HG03571 (cell line): ENCODE results near the gene OR1A2.
"Not testable (repeated sequence)": the region's sequence is repeated elsewhere in the genome, so short reads cannot be mapped to it uniquely, and the experiment has no call there.

ENCODE experiments used
- ATAC-seq: cut with Tn5 transposase; IDR thresholded peaks from one replicate; pipeline ENCODE4 v1.9.1; 2021; ENCODE audit not compliant: unreplicated experiment

OR1A2 gene, protein sequence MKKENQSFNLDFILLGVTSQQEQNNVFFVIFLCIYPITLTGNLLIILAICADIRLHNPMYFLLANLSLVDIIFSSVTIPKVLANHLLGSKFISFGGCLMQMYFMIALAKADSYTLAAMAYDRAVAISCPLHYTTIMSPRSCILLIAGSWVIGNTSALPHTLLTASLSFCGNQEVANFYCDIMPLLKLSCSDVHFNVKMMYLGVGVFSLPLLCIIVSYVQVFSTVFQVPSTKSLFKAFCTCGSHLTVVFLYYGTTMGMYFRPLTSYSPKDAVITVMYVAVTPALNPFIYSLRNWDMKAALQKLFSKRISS

DNA sequence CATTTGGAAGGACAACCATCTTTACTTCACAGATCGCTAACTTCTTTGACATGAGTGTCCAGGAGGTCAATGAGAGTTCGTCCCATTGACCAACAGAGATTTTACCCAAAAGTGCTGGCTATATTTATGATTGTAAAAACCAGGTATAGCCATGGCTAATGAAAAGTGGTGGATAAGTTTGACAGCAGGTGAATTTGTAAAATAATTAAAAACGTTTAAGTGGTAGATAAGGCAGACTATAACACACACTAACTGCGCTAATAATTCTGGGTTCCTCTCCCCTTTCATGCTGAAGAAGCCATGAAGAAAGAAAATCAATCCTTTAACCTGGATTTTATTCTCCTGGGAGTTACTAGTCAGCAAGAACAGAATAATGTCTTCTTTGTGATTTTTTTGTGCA lies at the start of gene OR1A2:
Gene OR1A2 (plus strand): TSS at position 301 of the 400 bp plus-strand sequence. CDS start 0 bp downstream, at position 301.
- no peak for ATAC-seq

DNA sequence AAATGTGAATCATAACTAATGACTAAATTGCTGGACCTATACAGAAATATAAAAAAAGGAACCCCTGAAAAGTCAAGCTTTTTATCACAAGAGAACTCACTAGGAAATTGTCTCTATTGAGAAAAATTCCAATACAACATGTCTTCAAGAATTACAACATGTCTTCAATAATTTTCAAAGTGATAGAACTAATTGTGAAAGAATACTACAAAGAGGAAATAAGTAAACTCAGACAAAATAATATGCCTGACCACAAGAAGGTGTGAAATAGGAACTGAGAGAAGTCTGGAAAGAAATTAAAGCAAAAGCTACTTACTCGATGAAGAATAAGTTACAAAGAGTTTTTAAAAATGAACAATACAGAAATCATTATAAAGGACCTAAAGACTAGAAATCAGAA lies 40.1 kb upstream of the OR1A2 start:
- no peak for ATAC-seq

DNA sequence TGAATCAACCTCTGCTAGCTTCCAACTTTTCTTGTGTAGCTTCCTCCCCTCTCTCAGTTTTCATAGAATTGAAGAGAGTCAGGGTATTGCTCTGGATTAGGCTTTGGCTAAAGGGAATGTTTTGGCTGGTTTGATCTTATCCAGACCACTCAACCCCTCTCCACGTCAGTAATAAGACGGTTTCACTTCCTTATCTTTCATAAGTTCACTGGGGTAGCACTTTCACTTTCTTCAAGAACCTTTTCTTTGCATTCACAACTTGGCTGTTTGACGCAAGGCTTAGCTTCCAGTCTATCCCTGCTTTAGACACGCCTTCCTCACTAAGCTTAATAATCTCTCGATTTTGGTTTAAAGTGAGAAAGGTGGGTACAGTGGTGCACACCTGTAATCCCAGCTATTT lies 29.7 kb upstream of the OR1A2 start:
- no peak for ATAC-seq

DNA sequence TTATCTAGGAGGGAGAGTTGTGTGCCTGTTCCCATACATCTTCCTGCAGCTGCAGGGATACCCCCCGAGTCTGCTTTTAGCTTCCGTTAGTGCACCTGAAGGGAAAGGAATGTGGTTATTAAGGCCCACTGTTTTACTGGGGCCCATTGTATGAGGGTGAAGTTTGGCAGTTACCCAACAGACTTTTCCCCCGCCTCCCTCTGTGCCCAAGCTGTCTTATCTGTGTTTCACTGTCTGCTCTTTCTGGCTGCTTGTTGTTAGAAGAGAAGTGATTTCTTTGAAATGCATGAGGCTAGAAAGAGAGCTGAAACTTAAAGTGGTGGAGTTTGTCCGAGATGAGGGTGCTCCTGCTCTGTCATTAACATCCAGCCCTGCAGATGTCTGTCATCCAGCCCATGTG lies 7.4 kb upstream of the OR1A2 start:
- no peak for ATAC-seq

DNA sequence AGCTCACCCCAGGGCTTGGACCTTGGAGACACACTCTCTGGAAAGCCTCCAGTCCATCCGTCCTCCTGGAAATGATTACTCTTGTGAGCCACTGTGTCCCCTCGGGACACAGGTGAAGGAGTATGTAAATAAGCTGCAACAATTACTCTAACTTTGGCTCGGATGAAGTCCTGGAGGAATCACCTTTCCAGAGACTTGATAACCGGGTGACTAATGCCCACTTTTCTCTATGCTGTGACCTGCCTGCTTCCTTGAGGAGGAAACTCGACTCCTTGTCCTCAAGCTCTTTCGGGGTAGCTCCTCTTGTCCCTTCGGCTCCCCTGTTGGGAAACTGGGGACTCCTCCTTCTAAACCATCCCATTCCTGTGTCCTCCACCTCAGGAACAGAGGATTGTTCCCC lies 10.0 kb downstream of the OR1A2 start, which contains the start of gene OR1A1:
Gene OR1A1 (plus strand): TSS at position 301 of the 400 bp plus-strand sequence. CDS start 7,954 bp downstream, outside the sequence.
- no peak for ATAC-seq

DNA sequence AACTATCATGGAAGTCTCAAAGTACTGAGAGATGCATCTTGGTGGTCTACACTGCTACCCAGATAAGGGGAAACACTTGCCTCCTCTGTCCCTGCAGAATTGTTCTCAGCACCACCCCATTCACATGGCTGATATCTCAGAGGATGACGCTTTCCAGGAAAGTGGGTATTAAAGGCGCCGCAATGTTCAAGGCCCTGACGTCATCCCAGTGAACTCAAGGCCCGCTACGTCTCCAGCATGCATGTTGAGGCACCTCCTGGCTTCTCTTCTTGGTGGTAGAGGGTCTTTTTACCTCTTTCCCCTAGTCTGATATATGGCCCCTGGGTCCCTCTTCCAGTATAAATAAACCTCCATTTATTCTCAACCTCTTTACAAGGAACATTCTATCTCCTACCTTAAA lies 11.2 kb downstream of the OR1A2 start:
- ATAC-seq = no peak

DNA sequence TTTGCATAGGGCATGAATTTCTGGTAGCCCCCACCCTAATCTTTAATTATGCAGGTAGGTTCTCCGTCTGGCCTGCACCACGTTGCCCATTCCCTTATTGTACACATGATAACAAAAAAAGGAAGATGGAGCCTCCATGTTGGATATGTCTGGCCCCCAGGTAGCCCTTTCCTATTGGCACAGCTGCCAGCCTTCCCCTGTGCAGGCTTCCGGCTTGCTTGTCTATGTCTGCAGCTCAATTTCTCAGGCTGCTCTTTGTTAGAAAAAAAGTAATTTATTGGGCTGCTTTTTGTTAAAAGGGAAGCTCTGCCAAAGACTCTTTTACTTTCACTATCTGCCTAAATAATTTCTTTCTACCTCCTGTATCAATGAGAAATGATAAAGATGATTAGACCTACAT lies 15.7 kb downstream of the OR1A2 start:
- no peak for ATAC-seq

DNA sequence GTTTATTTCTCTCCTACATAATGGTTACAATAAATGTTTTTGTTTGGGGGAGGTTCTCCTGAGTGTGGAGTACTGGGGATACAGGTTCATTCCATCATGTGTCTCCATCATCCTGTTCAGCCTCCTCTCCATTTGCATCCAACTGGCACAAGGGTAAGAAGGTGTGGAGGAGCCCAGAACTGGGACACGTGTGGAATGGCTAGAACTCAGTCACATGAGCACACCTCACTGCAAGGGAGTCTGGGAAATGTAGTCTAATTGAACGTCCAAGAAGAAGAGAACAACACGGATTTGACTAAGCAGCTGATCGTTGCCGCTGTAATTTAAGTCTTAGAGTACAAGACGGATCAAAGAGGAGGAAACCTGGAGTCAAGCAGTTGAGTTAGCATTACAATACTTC lies 16.3 kb downstream of the OR1A2 start:
- no peak for ATAC-seq

DNA sequence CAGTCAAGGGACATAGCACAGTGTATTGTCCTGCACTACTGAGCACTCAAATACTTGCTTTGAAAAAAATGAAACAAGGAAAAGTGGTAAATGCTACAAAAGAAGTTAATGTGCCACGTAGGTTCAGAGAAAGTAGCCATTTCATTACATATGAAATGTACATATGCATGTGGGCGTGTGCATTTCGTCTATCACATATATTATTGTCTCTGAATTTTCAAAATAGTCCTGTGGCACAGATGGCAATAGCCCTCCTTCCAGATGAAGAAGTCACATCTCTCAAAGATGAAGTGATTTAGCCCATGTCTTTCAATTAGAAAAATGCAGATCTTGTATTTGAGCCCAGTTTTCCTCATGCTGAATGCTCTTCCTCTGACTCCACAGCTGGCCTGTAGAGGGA lies 22.7 kb downstream of the OR1A2 start:
- not testable (repeated sequence) for ATAC-seq

DNA sequence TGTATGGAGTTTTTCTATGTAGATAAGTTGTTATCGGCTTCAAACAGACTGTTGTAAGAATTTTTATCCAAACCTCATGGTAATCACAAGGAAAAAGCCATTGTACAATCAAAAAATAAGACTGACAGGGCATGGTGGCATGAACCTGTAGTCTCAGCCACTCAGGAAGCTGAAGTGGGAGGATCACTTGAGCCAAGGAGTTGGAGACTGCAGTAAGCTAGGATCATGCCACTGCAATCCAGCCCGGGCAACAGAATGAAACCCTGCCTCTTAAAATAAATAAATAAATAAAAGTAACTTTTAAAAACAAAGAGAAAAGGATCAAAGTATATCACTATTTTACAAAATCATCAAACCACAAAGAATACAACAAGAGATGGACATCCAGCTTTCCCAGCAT lies 24.5 kb downstream of the OR1A2 start:
- ATAC-seq = no peak

DNA sequence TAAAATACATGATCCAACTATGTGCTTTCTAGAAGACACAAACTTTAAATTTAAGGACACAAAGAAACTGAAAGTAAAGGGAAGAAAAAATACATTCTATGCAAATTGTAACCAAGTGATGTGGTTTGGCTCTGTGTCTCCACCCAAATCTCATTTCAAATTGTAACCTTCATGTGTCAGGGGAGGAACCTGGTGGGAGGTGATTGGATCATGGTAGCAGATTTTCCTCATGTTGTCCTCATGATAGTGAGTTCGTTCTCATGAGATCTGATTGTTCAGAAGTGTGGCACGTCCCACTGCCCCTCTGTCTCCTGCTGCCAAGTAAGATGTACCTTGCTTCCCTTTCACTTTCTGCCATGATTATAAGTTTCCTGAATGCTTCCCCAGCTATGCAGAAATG lies 25.2 kb downstream of the OR1A2 start:
- no peak for ATAC-seq

DNA sequence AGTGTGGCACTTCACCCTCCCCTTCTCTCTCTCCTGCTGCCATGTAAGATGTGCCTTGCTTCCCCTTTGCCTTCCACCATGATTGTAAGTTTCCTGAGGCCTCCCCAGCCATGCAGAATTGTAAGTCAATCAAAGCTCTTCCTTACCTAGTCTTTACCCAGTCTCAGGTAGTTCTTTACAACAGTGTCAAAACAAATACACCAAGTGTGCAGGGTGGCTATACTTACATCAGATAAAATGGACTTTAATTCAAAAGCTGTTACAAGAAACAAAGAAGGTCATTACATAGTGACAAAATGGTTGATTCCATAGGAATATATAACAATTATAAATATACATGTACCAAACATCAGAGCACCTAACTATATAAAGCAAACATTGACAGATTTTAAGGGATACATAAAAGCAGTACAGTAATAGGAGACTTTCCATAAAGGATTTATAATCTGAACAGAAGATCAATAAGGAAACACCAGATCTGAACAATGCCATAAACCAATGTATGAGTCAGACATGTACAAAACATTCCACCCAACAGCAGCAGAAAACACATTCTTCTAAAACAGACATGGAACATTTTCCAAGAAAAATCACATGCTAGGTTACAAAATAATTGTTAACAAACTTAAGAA lies 27.5 kb downstream of the OR1A2 start:
- ATAC-seq = not testable (repeated sequence)

DNA sequence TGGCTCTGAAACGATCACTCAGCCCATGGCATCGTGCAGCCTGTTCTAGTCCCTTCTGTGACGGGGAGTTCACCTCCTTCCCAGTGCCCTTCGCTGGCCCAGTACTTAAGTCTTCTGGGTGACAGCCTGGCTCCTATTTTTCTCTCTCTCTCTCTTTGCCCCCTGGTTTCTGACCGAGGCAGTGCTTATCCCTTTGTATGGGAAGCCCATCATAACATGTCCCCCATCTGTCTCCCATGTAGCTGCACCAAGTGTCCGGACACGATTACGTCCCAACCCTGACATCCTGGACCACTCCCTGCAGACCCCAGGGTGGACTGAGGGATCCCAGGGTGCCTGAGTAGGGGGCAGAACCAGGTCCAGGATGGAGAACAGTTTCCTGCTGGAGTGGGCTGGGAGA lies 35.0 kb downstream of the OR1A2 start:
- not testable (repeated sequence) for ATAC-seq

DNA sequence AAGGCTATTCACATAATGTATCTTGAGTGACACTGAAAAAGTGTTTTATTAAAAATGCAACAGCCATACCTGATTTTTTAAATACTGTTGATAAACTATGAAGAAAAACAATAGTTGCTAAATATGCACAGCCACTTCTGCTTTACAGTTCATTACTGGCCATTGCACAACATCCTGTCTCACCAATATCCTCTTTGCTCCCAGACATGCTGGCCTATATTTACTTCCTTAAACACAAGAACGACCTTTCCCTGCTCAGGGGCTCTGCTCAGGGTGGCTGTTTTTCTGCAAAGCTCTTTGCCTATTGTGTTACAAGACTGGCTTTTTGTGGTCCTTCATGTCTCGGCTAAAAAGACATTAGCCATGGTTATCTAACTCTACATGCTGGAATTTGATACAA lies 41.4 kb downstream of the OR1A2 start:
- ATAC-seq = not testable (repeated sequence)

DNA sequence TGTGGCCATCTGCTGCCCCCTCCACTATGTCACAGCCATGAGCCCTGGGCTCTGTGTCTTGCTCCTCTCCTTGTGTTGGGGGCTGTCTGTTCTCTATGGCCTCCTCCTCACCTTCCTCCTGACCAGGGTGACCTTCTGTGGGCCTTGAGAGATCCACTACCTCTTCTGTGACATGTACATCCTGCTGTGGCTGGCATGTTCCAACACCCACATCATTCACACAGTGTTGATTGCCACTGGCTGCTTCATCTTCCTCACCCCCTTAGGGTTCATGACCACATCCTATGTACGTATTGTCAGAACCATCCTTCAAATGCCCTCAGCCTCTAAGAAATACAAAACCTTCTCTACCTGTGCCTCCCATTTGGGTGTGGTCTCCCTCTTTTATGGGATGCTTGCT lies 43.7 kb downstream of the OR1A2 start:
- ATAC-seq = not testable (repeated sequence)

DNA sequence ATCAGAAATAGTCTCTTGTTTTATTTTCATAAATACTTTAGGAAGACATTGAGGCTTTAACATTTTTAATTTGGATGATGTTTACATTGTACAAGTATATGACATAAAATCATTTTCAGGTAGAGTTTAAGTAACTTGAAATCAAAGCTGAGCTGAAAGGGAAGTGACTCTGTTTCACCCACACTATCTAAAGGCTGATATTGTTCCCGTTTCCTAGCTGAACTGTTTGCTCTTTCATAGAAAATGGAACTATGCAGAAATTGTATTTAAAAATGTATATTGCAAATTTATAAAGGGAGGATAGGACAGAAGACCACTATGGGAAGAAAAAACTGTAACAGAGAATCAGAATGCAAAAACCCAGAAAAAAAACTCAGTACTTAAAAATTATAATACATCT lies 47.5 kb downstream of the OR1A2 start:
- ATAC-seq = not testable (repeated sequence)
